Mucosa of stomach (tissue), 1 donor: ENCODE data around the gene ZNF837.
"Not testable (repeated sequence)": the region's sequence is repeated elsewhere in the genome, so short reads cannot be mapped to it uniquely, and the experiment has no call there.

Source experiments
- H3K27me3 ChIP-seq: one replicate; pipeline ENCODE4 v1.7.0; 2013; ENCODE audit warnings: mild to moderate bottlenecking, low read length; ENCODE audit not compliant: control insufficient read depth, insufficient read depth
- H3K36me3 ChIP-seq: one replicate; pipeline ENCODE4 v1.7.0; 2013; ENCODE audit warnings: low read length; ENCODE audit not compliant: control insufficient read depth, insufficient read depth
- H3K4me1 ChIP-seq: one replicate; pipeline ENCODE4 v1.7.0; 2013; ENCODE audit warnings: mild to moderate bottlenecking, low read length; ENCODE audit not compliant: control insufficient read depth, insufficient read depth
- H3K4me3 ChIP-seq: one replicate; pipeline ENCODE4 v1.7.0; 2013; ENCODE audit warnings: low read length
- H3K9ac ChIP-seq: one replicate; pipeline ENCODE4 v1.7.0; 2013; ENCODE audit warnings: mild to moderate bottlenecking, low read length, moderate library complexity
- H3K9me3 ChIP-seq: one replicate; pipeline ENCODE4 v1.7.0; 2013; ENCODE audit warnings: mild to moderate bottlenecking, low read length, moderate library complexity; ENCODE audit not compliant: control insufficient read depth
- donor health status: Pancreatic carcinoma.

ZNF837 gene

GRCh38 chr19:58380037-58380661, 681 bp downstream of the ZNF837 start:
- peak overlapping the region; percentile 34 for H3K4me3 ChIP-seq
- H3K9ac ChIP-seq = peak overlapping the region; percentile 45
- no peaks in the 10 kb centered on the region for H3K9me3 ChIP-seq
- no peaks in the 10 kb centered on the region for H3K36me3 ChIP-seq
- H3K4me1 ChIP-seq = peaks cover 17% of the 10 kb centered on the region
- no peaks in the 10 kb centered on the region for H3K27me3 ChIP-seq

- H3K9ac ChIP-seq = no peak overlapping the region
- no peaks in the 10 kb centered on the region for H3K36me3 ChIP-seq
- H3K4me3 ChIP-seq = no peak overlapping the region
- peaks cover 15% of the 10 kb centered on the region for H3K4me1 ChIP-seq
- no peaks in the 10 kb centered on the region for H3K27me3 ChIP-seq
- H3K9me3 ChIP-seq = no peaks in the 10 kb centered on the region
These were observed 1.6 kb downstream of the ZNF837 start for GRCh38 chr19:58379246-58379645.

GRCh38 chr19:58376724-58377123, 4.1 kb downstream of the ZNF837 start:
- not testable (repeated sequence) for H3K9ac ChIP-seq, H3K27me3 ChIP-seq, H3K9me3 ChIP-seq, H3K36me3 ChIP-seq, H3K4me3 ChIP-seq, H3K4me1 ChIP-seq

- no peak overlapping the region for H3K4me3 ChIP-seq
- H3K36me3 ChIP-seq = no peaks in the 10 kb centered on the region
- H3K4me1 ChIP-seq = no peaks in the 10 kb centered on the region
- H3K27me3 ChIP-seq = no peaks in the 10 kb centered on the region
- H3K9ac ChIP-seq = no peak overlapping the region
- no peaks in the 10 kb centered on the region for H3K9me3 ChIP-seq
These were observed 6.6 kb downstream of the ZNF837 start for GRCh38 chr19:58374200-58374599.

- Histone ChIP-seq H3K36me3 (no peaks in the 10 kb centered on the region), H3K27me3 (no peaks in the 10 kb centered on the region), H3K4me1 (no peaks in the 10 kb centered on the region), H3K9ac (no peak overlapping the region), H3K9me3 (no peaks in the 10 kb centered on the region), H3K4me3 (no peak overlapping the region)
These were observed 8.3 kb downstream of the ZNF837 start for GRCh38 chr19:58372311-58373133.

- no peaks in the 10 kb centered on the region for H3K4me1 ChIP-seq
- H3K9me3 ChIP-seq = no peaks in the 10 kb centered on the region
- H3K4me3 ChIP-seq = no peak overlapping the region
- no peak overlapping the region for H3K9ac ChIP-seq
- H3K27me3 ChIP-seq = no peaks in the 10 kb centered on the region
- H3K36me3 ChIP-seq = no peaks in the 10 kb centered on the region
These were observed 12.1 kb downstream of the ZNF837 start for GRCh38 chr19:58368561-58369360.

- no peaks in the 10 kb centered on the region for H3K4me1 ChIP-seq
- H3K36me3 ChIP-seq = no peaks in the 10 kb centered on the region
- no peaks in the 10 kb centered on the region for H3K9me3 ChIP-seq
- H3K9ac ChIP-seq = no peak overlapping the region
- H3K27me3 ChIP-seq = no peaks in the 10 kb centered on the region
- no peak overlapping the region for H3K4me3 ChIP-seq
These were observed 13.0 kb downstream of the ZNF837 start for GRCh38 chr19:58367698-58368454.

GRCh38 chr19:58366585-58367430, 14.0 kb downstream of the ZNF837 start:
- Histone ChIP-seq H3K4me3 (no peak overlapping the region), H3K36me3 (no peaks in the 10 kb centered on the region), H3K9ac (no peak overlapping the region), H3K27me3 (no peaks in the 10 kb centered on the region), H3K9me3 (no peaks in the 10 kb centered on the region), H3K4me1 (peaks cover 2% of the 10 kb centered on the region)

GRCh38 chr19:58364146-58364545, 16.7 kb downstream of the ZNF837 start:
- Histone ChIP-seq H3K4me1 (peaks cover 6% of the 10 kb centered on the region), H3K9me3 (no peaks in the 10 kb centered on the region), H3K27me3 (no peaks in the 10 kb centered on the region), H3K4me3 (no peak overlapping the region), H3K9ac (no peak overlapping the region), H3K36me3 (no peaks in the 10 kb centered on the region)

- Histone ChIP-seq H3K4me3 (peak within 1 kb of the TSS; percentile 96), H3K9me3 (no peaks in the 10 kb centered on the region), H3K9ac (peak within 1 kb of the TSS; percentile 91), H3K27me3 (peaks cover 4% of the 10 kb centered on the region), H3K4me1 (peaks cover 6% of the 10 kb centered on the region), H3K36me3 (no peaks in the 10 kb centered on the region)
These were observed 18.4 kb downstream of the ZNF837 start, which contains the start of gene ZNF497 for GRCh38 chr19:58362272-58362994. ZNF497 (minus strand) TSS chr19:58362751; CDS start chr19:58357635, 5,116 bp downstream.
